DMS 273 (cell line): ENCODE measurements around the gene SCLY.
"Not testable (repeated sequence)": the region's sequence is repeated elsewhere in the genome, so short reads cannot be mapped to it uniquely, and the experiment has no call there.

Source experiments
- DNase-seq: peaks from one replicate; lab custom pipeline; 2025; ENCODE audit not compliant: unreplicated experiment; lab: John Stamatoyannopoulos, UW

SCLY gene, protein sequence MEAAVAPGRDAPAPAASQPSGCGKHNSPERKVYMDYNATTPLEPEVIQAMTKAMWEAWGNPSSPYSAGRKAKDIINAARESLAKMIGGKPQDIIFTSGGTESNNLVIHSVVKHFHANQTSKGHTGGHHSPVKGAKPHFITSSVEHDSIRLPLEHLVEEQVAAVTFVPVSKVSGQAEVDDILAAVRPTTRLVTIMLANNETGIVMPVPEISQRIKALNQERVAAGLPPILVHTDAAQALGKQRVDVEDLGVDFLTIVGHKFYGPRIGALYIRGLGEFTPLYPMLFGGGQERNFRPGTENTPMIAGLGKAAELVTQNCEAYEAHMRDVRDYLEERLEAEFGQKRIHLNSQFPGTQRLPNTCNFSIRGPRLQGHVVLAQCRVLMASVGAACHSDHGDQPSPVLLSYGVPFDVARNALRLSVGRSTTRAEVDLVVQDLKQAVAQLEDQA

DNA sequence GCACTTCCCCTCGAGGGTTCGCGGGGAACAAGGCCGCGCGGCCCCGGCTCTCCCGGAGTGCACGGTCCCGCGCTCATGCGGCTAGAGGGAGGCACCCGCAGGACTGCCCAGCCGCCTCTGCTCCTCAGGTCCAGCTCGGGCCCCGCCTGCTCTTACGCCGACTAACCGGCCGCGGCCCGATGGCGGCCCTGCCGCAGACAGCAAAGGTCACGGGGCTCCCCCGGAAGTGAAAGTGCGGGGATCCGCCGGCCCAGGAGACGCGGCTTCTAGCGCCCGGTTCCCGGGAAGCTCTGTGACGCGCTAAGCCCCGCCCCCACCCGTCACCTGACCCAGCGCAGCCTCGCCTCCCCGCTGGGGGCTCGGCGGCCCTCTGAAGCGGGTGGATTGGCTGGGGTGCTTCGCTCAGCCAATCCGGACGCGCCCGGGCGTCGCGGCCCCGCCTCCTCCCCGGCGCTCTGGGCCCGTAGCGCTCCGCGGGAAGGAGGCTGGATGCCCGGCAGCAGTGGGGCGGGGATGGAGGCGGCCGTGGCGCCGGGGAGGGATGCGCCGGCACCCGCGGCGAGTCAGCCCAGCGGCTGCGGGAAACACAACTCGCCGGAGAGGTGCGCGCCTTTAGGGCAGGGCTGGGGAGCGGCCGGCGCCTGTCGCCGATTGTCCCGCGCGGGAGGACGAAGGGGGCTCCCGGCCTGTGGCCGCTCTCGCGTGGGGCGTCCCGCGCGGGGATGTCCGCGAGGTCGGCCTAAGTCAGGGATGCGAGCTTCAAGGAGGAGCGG, at the start of gene SCLY:
Gene SCLY (plus strand): TSS at position 460 of the 773 bp plus-strand sequence. CDS start 54 bp downstream, at position 514.
- peak; percentile 99 for DNase-seq

DNA sequence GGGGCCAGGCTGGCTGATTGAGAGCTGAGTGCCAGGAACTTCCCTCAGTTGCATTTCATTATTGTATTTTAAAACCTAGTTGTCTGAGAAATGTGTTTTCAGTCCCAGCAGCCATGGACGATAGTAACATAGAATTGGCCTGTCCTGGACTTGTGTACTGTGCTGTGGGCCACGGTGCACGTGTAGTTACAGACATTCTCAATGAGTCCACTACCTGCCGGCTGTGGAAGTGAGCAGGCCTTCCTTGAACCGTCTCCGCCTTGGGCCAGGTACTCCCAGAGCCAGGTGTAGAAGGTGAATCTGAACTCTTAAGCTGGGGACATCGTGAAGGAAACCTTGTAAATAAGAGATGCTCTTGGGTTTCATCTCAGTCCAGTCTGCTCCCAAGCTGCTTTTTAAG, 47.0 kb upstream of the SCLY start:
- no peak for DNase-seq

DNA sequence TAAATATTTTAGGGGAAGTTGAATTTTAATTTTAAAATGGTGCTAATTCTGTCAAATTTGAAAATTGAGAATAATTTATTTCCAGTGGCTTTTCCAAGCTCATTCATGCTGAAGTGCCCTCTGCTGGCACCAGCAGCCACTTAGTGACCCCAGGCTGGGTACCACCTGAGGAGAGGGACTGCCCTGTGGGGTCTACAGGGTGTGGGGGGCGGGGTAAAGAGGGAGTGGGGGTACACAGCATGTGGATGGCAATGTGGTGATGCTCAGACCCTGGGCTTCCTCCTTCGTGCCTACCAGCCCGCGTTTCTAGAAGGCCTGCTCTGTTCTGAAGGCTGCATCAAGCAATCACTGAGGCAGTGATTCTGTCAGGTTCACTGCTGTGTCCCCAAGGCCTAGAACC, 45.1 kb upstream of the SCLY start:
- DNase-seq = no peak

DNA sequence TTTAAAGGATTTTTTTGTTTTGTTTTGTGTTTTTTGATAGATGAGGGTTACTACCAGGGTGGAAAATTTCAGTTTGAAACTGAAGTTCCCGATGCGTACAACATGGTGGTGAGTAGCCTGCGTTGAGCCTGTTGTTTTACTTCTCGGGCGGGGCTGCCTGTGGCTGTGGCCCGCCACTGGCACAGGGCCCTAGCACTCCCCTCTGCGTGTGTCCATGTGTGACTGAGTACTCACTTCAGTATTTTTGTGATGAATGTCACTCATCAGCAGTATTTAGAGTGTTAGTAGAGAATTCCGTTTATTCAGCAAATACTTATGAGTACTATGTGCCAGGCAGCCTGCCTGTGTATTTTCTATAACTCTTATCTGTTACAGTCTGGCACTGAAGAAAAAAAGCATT, 44.3 kb upstream of the SCLY start:
- no peak for DNase-seq

DNA sequence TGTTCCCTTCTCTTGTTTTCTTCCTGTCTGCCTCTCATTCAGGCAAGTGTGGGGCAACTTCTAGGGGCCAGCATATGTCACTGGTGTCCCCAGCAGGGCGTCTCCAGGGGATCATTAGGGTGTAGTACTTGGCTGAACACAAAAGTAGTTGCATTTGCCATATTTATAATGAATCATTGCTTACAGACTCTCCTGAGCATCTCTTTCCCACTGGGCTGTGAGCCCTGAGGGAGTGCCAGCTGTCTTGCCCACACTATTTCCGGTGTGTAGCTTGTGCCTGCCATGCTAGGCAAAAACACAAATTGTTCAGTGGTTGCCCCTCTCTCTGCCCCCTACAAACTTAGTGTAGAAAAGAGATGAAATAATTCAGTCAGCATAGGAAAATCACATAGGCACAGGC, 40.8 kb upstream of the SCLY start:
- no peak for DNase-seq

DNA sequence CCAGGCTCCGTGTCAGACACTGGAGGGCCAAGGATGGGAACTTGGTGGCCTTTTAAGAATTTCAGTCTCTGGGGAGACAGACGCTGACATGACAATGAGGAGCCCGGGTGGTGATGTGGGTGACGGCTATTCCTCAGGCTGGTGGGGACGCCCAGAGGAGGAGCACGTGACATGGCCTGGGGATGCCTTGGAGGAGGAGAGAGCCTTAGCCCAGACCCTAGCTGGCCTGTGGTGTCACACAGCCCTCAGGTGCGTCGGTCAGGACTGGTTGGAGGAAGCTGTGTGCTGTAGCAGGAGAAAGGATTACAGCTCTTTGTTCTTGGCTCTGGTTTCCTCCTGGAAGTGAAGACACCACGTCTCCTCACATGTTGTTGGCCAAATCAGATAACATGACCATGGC, 40.0 kb upstream of the SCLY start:
- no peak for DNase-seq

DNA sequence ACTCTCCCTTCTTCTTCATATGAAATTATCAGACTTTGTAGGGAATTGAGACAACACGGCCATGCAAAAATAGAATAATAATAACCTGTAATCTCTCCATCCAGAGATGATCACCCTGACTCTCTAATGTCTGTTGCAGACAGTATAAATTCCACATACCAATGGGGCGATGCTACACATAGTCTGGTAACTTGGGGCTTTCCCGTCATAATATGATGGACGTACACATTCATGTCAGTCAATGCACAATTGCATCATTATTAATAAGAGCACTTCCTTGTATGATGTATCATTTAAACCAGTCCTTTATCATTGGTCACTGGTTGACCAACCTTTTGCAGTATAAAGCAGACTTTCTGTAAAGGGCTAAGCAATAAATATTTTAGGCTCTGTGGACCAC, 39.5 kb upstream of the SCLY start:
- no peak for DNase-seq

DNA sequence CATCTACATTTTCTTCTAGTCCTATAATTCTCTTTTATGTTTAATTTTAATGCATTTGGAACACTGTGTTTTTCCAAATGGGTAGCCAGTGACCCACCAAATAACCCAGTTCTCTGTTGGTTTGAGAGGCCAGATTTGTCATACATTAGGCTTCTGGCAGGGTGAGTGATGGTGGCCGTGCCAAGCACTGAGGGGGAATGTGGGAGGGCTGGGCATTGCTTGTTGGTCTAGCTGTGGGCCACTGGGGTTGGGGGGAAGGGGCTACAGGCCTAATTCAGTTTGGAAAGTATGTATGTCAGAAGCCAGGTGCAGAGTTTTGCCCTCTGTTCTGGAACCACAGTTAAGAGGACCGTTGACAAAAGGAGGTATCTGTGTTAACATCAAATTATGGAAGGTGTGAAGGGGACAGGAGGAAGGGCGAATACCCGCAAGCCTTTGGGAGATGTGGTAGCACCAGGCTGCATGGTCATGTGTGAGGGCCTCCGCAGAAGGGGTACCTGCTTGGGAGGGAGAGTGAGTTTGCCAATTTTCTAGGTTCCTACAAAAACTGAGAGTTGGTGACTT, 38.1 kb upstream of the SCLY start:
- no peak for DNase-seq

DNA sequence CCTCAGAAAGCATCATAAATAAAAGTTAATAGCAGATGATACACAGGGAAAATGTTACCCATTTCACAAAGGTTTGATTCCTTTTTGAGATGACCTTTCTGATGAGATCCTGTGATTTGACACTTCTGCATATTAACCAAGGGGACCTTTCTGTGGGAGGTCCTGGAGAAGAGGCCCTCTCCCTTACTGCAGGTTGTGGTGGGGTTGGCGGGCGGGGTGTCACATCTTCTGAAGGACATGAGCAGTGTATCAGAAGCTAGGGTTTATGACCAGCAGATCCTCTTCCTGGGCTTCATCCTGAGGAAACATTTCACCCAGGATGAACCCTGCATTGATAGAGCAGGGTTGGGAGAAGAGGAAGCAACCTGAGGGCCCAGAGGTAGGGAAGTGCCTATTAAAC, 37.2 kb upstream of the SCLY start:
- no peak for DNase-seq

DNA sequence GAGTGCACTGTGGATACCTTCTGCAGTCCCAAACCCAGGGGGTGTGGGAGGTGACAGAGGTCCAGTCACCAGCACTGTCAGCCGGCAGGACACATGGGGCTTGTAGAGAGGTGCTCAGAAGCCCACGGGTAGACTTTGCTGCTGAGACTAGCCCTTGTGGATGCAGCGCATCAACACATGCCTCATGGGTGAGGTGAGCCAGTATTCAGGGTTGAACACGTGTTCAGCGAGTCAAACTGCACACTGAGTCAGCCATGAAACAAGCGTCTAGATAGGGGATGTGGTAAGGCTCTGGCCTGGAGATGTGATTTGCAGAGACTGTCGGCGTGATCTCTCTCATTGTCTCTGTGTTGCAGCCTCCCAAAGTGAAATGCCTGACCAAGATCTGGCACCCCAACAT, 35.8 kb upstream of the SCLY start:
- no peak for DNase-seq

DNA sequence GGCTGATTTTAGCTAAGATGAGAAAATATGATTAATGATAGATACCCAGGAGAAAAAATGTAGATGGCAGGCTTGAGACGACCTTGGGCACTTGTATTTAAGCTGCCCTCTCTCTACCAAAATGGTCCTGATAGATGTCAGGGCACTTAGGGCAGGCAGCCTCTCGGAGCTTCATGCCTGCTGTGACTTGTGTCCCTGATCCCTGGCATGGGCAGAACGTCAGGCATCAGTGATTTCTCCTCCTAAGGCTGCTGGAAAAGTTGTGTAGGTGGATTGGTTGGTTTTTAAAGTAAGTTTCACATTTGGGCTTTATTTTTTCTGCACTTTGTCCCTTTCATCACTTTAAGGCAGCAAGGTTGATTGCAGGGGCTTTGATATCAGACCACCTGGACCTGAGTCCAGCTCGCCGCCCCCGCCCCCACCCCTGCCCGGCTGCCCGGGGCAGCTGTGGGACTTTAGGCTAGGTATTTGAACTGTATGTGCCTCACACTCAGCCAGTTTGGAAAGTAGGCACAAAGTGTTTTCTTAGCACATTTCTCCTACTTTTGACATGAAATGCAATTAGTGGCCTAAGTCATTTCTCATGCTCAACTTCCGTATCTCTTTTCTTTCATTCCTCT, 35.0 kb upstream of the SCLY start:
- no peak for DNase-seq

DNA sequence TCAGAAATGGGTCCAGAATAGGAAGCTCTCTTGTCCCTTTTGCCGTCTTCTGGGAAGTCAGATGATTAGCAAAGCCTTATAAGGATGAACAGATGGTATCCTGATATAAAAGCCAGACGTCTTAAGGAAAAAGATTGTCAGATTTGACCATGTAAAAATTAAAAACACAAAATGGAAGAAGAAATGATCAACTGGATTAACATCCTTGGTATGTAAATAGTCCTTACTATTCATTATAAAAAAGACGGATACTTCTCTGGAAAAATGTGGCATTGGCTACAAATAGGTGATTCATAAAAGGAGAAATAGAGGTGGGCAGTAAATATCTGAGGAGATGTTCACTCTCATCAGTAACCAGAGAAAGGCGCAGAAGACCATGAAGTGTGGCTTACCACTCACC, 33.7 kb upstream of the SCLY start:
- DNase-seq = no peak

DNA sequence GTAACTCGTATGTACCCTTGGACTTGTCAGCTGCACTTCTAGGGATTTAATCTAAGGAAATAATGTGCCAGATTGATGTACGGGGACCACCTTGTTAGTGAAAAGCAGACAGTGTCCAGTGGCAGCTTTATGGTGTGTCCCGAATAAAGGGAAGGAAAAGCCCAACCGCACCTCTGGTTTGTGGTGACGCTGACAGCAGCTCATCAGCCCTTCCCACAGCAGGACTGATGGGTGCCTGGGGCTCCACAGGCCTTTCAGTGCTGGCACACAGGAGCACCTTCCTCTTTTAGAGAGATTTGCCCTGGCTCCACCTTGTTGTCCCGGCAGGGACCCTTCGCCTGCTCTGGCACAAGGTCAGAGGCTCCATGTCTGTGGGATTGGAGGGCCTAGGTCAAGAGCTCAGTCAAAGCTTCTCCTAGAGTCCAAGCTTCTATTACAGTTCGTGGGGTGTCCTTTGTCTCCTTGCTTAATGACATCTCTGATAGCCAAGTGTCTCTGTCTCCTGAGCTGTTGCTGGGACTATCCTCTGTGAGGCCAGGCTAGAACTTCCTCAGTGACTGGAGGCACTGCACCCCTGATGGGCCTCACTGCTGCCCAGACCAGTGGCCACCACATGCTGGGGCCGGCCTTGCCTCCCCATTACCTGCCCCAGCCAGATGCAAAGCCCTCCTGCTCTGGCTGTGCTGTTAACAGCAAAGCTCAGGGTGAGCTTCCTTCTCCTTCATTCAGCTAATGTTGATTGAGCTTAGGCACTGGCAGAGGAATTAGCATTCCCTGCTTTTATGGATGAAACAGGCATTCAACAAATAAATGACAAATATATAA, 33.0 kb upstream of the SCLY start:
- DNase-seq = no peak

DNA sequence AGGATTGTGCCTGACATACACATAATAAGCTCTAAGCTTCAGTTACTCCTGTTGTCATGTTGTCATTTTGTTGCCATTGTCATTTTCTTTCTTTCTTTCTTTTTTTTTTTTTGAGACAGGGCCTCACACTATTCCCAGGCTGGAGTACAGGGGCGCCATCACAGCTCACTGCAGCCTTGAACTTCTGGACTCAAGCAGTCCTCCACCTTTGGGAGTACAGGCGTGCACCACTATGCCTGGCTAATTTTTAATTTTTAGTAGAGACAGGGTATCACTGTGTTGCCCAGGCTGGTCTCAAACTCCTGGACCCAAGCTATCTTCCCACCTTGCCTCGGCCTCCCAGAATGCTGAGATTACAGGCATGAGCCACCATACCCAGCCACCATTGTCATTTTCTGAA, 30.9 kb upstream of the SCLY start:
- DNase-seq = no peak

DNA sequence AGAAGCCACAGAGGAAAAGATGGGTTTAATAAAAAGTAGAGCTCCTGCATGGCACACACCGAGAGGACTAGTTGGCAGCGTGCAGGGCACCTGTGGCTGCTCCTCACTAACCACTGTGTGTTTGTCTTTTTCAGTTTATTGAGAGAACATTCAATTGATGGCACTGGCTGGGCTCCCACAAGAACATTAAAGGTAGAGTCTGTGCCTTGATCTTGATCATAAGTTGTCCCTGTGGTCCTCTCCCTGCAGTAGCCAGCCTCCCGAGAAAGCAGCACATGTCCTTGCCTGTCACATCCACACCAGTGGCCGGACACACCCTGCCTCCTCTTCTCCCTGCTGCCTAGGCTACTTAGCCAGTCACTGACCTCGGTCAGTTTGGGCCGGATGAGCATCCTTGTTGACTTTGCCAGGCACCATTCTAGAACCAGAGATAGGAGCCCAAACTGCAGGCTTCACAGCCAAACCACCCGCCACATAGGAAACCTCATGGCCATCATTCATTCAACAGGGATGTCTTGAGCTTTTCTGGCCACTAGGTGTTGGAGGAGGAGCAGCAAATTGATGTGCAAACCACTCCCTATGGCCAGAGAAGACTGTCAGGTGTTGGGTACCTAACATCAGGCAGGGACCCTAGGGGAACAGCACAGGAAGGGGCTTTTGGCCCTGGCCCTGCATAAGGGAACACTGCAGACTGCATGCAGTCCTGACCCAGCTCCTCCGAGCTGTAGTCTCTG, 30.2 kb upstream of the SCLY start:
- DNase-seq = no peak

DNA sequence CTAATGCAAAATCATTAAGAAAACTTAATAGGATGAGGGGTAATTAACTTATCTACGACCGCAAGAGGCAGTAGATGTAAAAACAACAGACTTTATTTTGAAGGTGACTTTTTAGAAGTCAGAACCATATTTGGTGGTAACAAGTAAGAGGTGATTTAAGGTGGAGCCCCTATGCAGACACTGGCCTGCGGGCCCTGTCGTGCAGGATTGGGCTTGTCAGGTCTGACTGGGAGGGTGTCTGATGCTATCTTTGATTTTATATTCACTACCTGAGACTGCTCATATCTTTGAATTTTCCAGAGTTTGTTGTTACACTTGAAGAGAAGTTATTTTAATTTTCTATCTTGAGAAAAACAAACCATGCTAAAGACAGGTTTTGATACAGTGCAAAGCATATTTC, 29.1 kb upstream of the SCLY start:
- no peak for DNase-seq

DNA sequence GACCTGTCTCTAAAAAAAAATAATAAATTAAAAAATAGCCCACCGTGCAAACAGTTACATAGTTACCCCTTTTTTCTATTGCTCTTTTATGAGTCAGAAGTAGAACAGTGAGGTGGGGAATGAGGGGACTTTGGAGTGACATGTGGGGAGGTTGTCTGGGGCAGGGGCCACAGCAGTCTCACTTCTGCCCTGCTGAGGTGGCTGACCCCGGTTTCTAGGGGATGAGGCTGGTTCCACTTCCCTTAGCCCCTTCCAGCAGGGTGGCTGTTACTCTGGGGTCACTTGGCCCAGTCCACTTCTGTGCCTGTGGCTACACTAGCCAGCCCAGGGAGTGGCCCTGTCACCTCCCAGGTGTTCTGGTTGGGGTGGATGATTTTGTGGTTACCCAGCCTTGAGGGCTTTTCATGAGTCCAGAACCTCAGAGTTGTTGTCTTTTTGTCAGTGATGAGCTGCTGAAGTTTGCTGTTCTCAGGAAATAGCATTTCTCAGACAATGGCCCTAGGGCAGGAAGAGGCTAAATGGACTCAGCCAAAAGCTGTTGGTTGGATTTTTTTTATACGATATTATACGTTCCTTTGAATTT, 28.0 kb upstream of the SCLY start:
- DNase-seq = no peak

DNA sequence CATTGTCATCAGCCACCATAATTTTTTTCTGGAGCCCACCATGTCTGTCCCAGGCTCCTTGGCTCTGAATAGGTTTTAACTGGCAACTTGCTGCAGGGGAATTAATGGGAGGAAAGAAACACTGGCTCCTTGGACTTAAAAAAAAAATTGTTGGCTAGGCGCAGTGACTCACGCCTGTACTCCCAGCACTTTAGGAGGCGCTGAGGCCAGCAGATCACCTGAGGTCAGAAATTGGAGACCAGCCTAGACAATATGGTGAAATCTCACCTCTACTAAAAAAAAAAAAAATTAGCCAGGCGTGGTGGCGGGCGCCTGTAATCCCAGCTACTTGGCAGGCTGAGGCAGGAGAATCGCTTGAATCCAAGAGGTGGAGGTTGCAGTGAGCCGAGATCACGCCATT, 26.8 kb upstream of the SCLY start:
- not testable (repeated sequence) for DNase-seq

DNA sequence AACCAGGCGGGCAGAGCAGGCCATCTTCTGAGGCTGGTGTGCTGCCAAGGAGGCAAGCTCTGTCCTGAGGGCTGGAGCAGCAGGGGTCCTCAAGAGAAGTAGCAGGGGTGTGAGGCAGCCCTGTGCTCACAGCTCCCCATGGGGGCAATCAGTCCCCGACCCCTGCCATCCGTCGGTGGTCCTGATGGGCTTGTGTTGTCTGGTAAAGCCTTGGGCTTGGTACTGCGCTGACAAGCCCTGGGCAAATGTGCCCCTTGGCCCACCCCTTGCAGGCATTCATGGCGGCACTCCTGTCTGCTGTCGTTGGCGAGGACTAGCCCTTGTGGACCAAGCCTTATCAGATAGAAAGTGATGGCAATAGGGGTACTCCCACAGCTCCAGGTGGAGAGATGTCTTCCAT, 22.6 kb upstream of the SCLY start:
- no peak for DNase-seq

DNA sequence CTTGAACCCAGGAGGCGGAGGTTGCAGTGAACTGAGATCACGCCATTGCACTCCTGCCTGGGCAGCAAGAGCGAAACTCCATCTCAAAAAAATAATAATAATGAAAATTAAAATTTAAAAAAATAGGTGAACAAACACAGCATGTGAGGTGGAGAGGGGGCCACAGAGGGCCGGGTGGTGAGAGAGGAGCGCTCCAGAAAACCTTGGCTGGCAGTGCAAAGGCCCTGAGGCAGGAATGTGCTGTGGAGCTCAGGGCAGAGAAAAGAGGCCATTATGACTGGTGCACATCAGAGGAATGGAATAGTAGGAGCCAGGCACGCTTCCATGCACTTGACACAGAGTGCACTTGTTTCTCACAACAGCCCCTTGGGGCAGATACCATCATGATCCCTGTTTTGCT, 21.6 kb upstream of the SCLY start:
- DNase-seq = no peak
